Activated B cell treated with CpG ODN at 0.5 μM for 24 hours (primary cell): ENCODE data around the gene TGFBI. TPM values are rescaled to one million over a fixed set of nuclear protein-coding genes. Genes with fewer than 3 reads are reported as not detected.

Experiments
- ATAC-seq: fragments of 200-7000 bp; cut with Tn5 transposase; one replicate; pipeline ENCODE4 v1.10.0; 2021; ENCODE audit warnings: low read depth, mild to moderate bottlenecking, moderate library complexity
- CTCF ChIA-PET: fragments of 350-600 bp; sonication (Branson Sonifier 250); formaldehyde crosslinking; loops from one replicate; lab custom pipeline; 2021; ENCODE audit warnings: antibody characterized with exemption; lab: Charles Lee
- POLR2A ChIA-PET: fragments of 350-600 bp; sonication (Branson Sonifier 250); formaldehyde crosslinking; loops from one replicate; lab custom pipeline; 2021; ENCODE audit warnings: antibody characterized with exemption; lab: Charles Lee
- DNase-seq: peaks from one replicate; pipeline ENCODE4 v3.0.0; 2022
- H3K27ac Mint-ChIP-seq: one replicate; pipeline ENCODE4 v1.8.0; 2020; ENCODE audit warnings: mixed read lengths
- H3K27me3 Mint-ChIP-seq: one replicate; pipeline ENCODE4 v1.8.0; 2021; ENCODE audit warnings: mixed read lengths
- H3K36me3 Mint-ChIP-seq: one replicate; pipeline ENCODE4 v1.8.0; 2021; ENCODE audit warnings: low read depth, mixed read lengths
- H3K4me1 Mint-ChIP-seq: one replicate; pipeline ENCODE4 v1.8.0; 2021; ENCODE audit warnings: mixed read lengths
- H3K4me3 Mint-ChIP-seq: one replicate; pipeline ENCODE4 v1.8.0; 2020; ENCODE audit warnings: mild to moderate bottlenecking, mixed read lengths
- H3K9me3 Mint-ChIP-seq: one replicate; pipeline ENCODE4 v1.8.0; 2020; ENCODE audit warnings: mixed read lengths
- CTCF ChIP-seq: fragments of 200-600 bp; IDR thresholded peaks from one replicate; pipeline ENCODE4 v1.8.0; 2022; ENCODE audit warnings: antibody characterized with exemption, mild to moderate bottlenecking
- intact Hi-C: fragments of 100-400 bp; cut with micrococcal nuclease; formaldehyde crosslinking; loops from one replicate; pipeline ENCODE4 v1.15.1; 2024
- total RNA-seq: library from RNA; stranded (reverse); gene quantifications from 2 replicates; pipeline ENCODE4 v1.2.3, GENCODE V29; 2022

Gene TGFBI
- total RNA-seq, 1 donor from 2014 or later = 1.3 TPM

GRCh38 chr5:136081217-136081591 is 52.4 kb downstream of the TGFBI start:
- POLR2A ChIA-PET = no interaction called here

GRCh38 chr5:136082390-136083193 is 53.8 kb downstream of the TGFBI start:
- intact Hi-C loops = loop anchor here (1.0 kb wide), 2 partner anchors 137 to 195 kb away; no protein-coding TSS in a partner anchor
- no peaks in the 10 kb centered on the region for H3K36me3 Mint-ChIP-seq
- no peak overlapping the region for H3K4me3 Mint-ChIP-seq
- CTCF ChIA-PET = no interaction called here
- ATAC-seq = no peak
- DNase-seq = no peak
- H3K27ac Mint-ChIP-seq = no peak overlapping the region
- POLR2A ChIA-PET = interaction anchor here (0.5 kb wide), 1 partner anchor 9 kb away, joined by 3 read pairs; no protein-coding TSS in a partner anchor
- peaks cover 15% of the 10 kb centered on the region for H3K4me1 Mint-ChIP-seq
- no peaks in the 10 kb centered on the region for H3K9me3 Mint-ChIP-seq
- peaks cover 29% of the 10 kb centered on the region for H3K27me3 Mint-ChIP-seq
- TF ChIP-seq CTCF = no peak

More at GRCh38 chr5:136081217-136081591, 52.4 kb downstream of the TGFBI start:
- no peak for DNase-seq
- no peak for ATAC-seq
- Mint-ChIP-seq H3K4me1 (peaks cover 15% of the 10 kb centered on the region), H3K27ac (no peak overlapping the region), H3K9me3 (no peaks in the 10 kb centered on the region), H3K36me3 (no peaks in the 10 kb centered on the region), H3K4me3 (no peak overlapping the region), H3K27me3 (peaks cover 31% of the 10 kb centered on the region)
- intact Hi-C loops = loop anchor here (2.0 kb wide), 1 partner anchor 52 kb away; the partner anchor contains the start of gene SMAD5
- CTCF ChIA-PET = interaction anchor here (0.8 kb wide), 1 partner anchor 34 kb away, joined by 3 read pairs; no protein-coding TSS in a partner anchor
- no peak for TF ChIP-seq CTCF

GRCh38 chr5:136084698-136085097 is 55.9 kb downstream of the TGFBI start:
- peaks cover 14% of the 10 kb centered on the region for H3K27me3 Mint-ChIP-seq
- ATAC-seq = no peak
- intact Hi-C loops = no loop called here
- H3K27ac Mint-ChIP-seq = no peak overlapping the region
- POLR2A ChIA-PET = no interaction called here
- CTCF ChIA-PET = no interaction called here
- peaks cover 12% of the 10 kb centered on the region for H3K4me1 Mint-ChIP-seq
- H3K9me3 Mint-ChIP-seq = no peaks in the 10 kb centered on the region
- DNase-seq = no peak
- no peak overlapping the region for H3K4me3 Mint-ChIP-seq
- H3K36me3 Mint-ChIP-seq = no peaks in the 10 kb centered on the region
- no peak for TF ChIP-seq CTCF

- POLR2A ChIA-PET = no interaction called here
- peaks cover 5% of the 10 kb centered on the region for H3K27me3 Mint-ChIP-seq
- no peaks in the 10 kb centered on the region for H3K4me1 Mint-ChIP-seq
- no peak for ATAC-seq
- no peak overlapping the region for H3K4me3 Mint-ChIP-seq
- no peak overlapping the region for H3K27ac Mint-ChIP-seq
- CTCF ChIA-PET = no interaction called here
- intact Hi-C loops = no loop called here
- no peak for TF ChIP-seq CTCF
- no peak for DNase-seq
- H3K9me3 Mint-ChIP-seq = no peaks in the 10 kb centered on the region
- no peaks in the 10 kb centered on the region for H3K36me3 Mint-ChIP-seq
These were observed 58.2 kb downstream of the TGFBI start for GRCh38 chr5:136086783-136087566.
